ENCODE results near the gene GALNT18. TPM values are rescaled to one million over a fixed set of nuclear protein-coding genes. Genes with fewer than 3 reads are reported as not detected.

GALNT18 gene
- total RNA-seq, 2 experiments from 2014 or later = 6.8 to 7.4 TPM

DNA sequence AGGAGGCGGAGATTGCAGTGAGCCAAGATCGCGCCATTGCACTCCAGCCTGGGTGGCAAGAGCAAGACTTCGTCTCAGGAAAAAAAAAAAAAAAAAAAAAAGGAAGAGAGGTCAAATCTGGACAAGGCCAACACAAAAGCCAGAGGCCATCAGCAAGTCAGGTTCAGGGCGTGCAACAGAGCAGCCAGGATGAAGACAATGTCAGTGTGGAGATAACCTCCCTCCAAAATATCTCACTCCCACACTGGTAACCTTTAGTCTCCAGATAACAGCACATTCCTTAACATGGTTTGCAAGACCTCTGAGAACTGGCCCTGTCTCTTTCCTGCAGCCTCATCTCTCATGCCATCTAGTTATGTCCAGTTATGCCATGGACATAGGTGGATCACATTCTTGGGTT lies 273.5 kb downstream of the GALNT18 start:
- POLR2A ChIA-PET = no interaction called here
- no peak for DNase-seq
- Mint-ChIP-seq H3K9me3 (no peaks in the 10 kb centered on the region), H3K36me3 (ENCODE audit: low read depth) (no peaks in the 10 kb centered on the region), H3K27ac (no peak overlapping the region), H3K4me3 (no peak overlapping the region), H3K27me3 (peaks cover 5% of the 10 kb centered on the region), H3K4me1 (ENCODE audit: low read depth) (no peaks in the 10 kb centered on the region)
- intact Hi-C loops (cut with micrococcal nuclease) = no loop called here
- CTCF ChIA-PET = no interaction called here
- TF ChIP-seq, protein P1, sequence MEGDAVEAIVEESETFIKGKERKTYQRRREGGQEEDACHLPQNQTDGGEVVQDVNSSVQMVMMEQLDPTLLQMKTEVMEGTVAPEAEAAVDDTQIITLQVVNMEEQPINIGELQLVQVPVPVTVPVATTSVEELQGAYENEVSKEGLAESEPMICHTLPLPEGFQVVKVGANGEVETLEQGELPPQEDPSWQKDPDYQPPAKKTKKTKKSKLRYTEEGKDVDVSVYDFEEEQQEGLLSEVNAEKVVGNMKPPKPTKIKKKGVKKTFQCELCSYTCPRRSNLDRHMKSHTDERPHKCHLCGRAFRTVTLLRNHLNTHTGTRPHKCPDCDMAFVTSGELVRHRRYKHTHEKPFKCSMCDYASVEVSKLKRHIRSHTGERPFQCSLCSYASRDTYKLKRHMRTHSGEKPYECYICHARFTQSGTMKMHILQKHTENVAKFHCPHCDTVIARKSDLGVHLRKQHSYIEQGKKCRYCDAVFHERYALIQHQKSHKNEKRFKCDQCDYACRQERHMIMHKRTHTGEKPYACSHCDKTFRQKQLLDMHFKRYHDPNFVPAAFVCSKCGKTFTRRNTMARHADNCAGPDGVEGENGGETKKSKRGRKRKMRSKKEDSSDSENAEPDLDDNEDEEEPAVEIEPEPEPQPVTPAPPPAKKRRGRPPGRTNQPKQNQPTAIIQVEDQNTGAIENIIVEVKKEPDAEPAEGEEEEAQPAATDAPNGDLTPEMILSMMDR (IDR thresholded peaks at IDR 0.05) = no peak
- ATAC-seq = no peak

DNA sequence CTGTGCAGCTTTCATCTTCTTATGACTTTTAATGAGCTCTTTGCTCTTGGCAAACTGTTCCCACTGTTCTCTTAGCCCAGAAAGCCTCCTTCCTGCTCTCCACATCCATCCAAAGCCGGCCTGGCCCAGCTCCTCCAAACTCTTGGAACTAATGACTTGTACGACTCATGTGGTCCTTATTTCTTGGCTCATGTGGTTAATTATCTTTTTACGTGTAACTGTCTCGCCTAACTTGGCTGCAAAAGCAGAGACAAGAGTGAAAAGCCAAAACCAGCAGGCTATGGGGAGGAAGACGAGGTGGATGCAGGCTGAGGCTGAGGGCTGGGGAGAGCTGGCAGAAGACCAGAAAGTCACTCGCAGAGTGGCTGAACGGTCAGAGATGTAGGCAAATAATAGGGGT lies 274.2 kb downstream of the GALNT18 start:
- POLR2A ChIA-PET = no interaction called here
- intact Hi-C loops (cut with micrococcal nuclease) = no loop called here
- CTCF ChIA-PET = no interaction called here
- Mint-ChIP-seq H3K9me3 (no peaks in the 10 kb centered on the region), H3K27me3 (peaks cover 5% of the 10 kb centered on the region), H3K4me3 (no peak overlapping the region), H3K27ac (no peak overlapping the region), H3K36me3 (ENCODE audit: low read depth) (no peaks in the 10 kb centered on the region), H3K4me1 (ENCODE audit: low read depth) (no peaks in the 10 kb centered on the region)
- ATAC-seq (no peak), DNase-seq (no peak)
- TF ChIP-seq, protein P1 (IDR thresholded peaks at IDR 0.05) = no peak

DNA sequence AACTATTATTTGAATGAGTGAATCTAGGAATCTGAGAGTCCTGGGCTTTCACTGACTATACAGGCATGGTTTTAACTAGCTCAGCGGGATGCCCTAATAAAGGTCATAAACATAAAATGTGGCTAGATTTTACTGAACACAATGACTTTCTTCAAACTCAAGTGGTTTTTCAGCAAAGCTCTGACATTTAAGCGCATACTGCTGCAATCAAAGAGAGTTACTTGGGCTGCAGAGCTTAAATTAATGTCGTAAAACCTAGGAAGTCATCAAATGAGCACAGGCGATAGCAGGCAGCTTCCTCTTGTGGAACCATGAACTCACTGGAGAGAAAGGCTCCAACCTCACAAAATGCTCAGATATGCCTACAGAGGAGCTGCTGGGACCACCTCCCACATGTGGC lies 275.5 kb downstream of the GALNT18 start:
- H3K4me1 Mint-ChIP-seq (ENCODE audit: low read depth) = no peaks in the 10 kb centered on the region
- POLR2A ChIA-PET = interaction anchor here (1.0 kb wide), 1 partner anchor 17 kb away, joined by 3 read pairs; no protein-coding TSS in a partner anchor

DNA sequence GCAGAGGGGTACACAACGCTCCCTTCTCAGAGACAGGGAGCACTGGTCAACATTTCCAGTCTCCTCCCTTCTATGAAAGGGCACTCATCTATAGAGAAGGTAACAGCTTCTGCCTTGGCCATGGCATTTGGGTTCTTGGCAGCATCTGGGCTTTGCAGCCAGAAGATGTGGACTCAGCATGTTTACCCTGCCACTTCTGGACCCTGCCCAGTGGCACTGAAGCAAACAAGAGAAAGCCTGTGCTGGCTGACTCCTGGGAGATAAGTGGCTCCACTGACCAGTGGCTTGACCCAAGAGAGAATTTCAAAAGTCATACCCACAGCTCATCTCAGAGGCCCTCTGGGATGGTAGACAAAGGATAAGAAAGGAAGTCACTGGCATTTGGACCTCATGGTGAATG lies 276.7 kb downstream of the GALNT18 start:
- CTCF ChIA-PET = no interaction called here

More for the DNA sequence above, 275.5 kb downstream of the GALNT18 start:
- H3K9me3 Mint-ChIP-seq = no peaks in the 10 kb centered on the region
- TF ChIP-seq, protein P1 (IDR thresholded peaks at IDR 0.05) = no peak
- intact Hi-C loops (cut with micrococcal nuclease) = no loop called here
- H3K36me3 Mint-ChIP-seq (ENCODE audit: low read depth) = no peaks in the 10 kb centered on the region
- H3K27ac Mint-ChIP-seq = no peak overlapping the region
- no peak overlapping the region for H3K4me3 Mint-ChIP-seq
- peaks cover 5% of the 10 kb centered on the region for H3K27me3 Mint-ChIP-seq
- ATAC-seq = no peak
- no peak for DNase-seq
- CTCF ChIA-PET = interaction anchor here (1.1 kb wide), 1 partner anchor 243 kb away, joined by 3 read pairs; no protein-coding TSS in a partner anchor

DNA sequence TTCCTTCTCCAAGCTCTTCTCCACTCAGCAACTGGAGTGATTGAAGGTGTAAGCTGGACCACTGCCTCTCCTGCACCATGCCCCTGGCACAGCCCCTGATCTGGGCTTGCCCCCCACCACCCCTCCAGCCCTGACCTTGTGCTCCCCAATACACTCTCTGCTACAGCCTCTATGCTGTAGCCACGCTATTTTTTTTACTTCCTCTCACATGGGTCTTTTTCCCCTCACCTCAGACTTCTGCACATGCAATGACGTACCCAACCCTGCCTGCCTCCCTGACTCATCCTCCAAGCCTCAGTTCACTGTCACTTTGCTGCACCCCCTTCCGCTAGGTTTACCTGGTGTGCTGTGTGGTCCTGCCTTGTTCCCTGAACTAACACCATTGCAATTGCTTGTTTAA lies 277.8 kb downstream of the GALNT18 start:
- DNase-seq (peak; percentile 24), ATAC-seq (peak; percentile 78)
- Mint-ChIP-seq H3K9me3 (no peaks in the 10 kb centered on the region), H3K36me3 (ENCODE audit: low read depth) (no peaks in the 10 kb centered on the region), H3K27ac (no peak overlapping the region), H3K27me3 (peaks cover 7% of the 10 kb centered on the region), H3K4me3 (no peak overlapping the region), H3K4me1 (ENCODE audit: low read depth) (no peaks in the 10 kb centered on the region)
- ChIA-PET POLR2A (no interaction called here), CTCF (no interaction called here)
- TF ChIP-seq, protein P1 (IDR thresholded peaks at IDR 0.05) = no peak
- intact Hi-C loops (cut with micrococcal nuclease) = no loop called here

More for the DNA sequence above, 276.7 kb downstream of the GALNT18 start:
- DNase-seq (no peak), ATAC-seq (no peak)
- TF ChIP-seq, protein P1 (IDR thresholded peaks at IDR 0.05) = no peak
- H3K27ac Mint-ChIP-seq = no peak overlapping the region
- H3K4me3 Mint-ChIP-seq = no peak overlapping the region
- POLR2A ChIA-PET = no interaction called here
- intact Hi-C loops (cut with micrococcal nuclease) = no loop called here
- no peaks in the 10 kb centered on the region for H3K4me1 Mint-ChIP-seq (ENCODE audit: low read depth)
- peaks cover 5% of the 10 kb centered on the region for H3K27me3 Mint-ChIP-seq
- H3K9me3 Mint-ChIP-seq = no peaks in the 10 kb centered on the region
- H3K36me3 Mint-ChIP-seq (ENCODE audit: low read depth) = no peaks in the 10 kb centered on the region
